Activated CD8-positive, alpha-beta memory T cell treated with anti-CD3 and anti-CD28 coated beads, Interleukin-2, amount 50 U/mL, for 24 hours (primary cell): ENCODE results near the gene NF2.

ENCODE experiments used
- DNase-seq: peaks from one replicate; pipeline ENCODE4 v3.0.0-alpha.2; 2020; ENCODE audit errors: extremely low read depth

Gene NF2

GRCh38 chr22:29701155-29701999 is 97.9 kb downstream of the NF2 start:
- DNase-seq, result no peak

GRCh38 chr22:29702000-29702930 is 98.8 kb downstream of the NF2 start:
- DNase-seq, result no peak

DNA sequence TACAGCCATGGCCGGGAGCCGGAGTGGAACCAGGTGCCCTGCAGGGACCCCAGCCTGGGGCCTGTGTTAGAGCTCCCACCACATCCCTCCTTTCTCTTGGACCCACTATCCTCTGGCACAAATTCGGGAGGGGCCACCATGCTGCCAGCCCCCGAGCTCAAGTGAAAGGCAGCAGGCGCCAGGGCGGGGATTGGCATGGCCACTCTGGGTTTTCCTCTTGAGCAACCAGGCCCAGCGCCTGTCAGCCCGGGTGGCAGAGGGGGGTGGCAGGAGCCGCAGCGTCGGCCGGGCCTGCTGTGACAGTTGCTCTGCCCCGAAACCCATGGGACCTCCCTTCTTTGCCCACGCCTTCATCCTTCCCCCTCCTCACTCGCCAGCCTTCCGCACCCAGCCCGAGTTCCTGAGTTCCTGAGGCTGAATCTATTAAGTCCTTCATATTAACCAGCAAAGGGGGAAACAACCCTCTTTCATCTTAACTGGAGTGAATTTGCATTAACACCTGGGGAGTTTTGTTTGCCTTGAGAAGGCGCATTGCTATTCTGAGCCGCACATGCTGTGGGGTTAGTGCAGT is 99.6 kb downstream of the NF2 start:
- no peak for DNase-seq

DNA sequence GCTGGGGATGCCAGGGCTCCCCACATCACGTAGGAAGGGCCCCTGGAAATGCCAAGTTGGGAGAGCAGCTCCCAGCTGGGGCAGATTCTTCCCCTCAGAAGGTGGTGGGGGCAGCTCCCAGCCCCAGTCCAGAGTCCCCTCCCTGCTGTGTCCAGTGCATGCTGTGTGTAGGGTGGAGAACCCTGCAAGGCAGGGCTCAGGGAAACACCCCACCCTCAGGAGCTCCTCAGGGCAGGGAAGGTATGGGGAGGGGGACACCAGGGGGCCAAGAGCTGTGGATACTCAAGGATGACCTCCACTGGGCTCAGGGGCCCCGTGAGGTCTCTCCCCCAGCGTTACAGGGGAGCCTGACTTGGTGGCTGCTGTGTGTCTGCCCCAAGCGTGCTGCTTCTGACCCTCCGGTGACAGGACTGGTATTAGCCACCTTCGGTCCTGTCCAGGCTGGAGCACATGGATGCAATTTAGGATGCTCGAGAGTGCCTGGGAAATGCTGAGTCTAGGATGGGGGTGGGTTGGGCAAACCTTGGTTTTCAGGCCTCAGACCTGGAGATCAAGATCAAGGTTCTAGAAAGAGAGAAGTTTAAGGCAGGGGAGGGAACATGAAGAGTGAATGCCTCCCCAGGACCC is 100.2 kb downstream of the NF2 start:
- DNase-seq, result no peak

- DNase-seq, result no peak
Observed at GRCh38 chr22:29704528-29705285, 101.3 kb downstream of the NF2 start.

DNA sequence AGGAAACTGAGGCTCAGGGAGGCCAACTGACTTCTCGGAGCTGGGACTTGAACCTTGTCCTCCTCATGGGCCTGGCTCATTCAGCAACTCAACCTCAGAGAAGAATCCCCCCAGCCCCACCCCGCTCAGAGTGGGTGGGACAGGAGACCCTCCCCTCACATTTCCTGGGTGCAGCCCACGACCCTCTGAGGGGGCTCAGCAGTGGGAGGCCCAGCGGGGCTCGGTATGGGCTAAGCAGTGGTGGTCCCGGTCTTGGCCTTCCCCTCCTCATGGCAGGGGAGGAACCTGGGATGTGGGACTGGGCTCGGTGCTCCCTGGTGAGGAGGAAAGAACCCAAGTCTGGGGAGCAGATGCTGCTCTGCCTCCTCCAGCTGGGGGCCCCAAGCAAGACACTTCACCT is 102.2 kb downstream of the NF2 start:
- DNase-seq, result no peak

DNA sequence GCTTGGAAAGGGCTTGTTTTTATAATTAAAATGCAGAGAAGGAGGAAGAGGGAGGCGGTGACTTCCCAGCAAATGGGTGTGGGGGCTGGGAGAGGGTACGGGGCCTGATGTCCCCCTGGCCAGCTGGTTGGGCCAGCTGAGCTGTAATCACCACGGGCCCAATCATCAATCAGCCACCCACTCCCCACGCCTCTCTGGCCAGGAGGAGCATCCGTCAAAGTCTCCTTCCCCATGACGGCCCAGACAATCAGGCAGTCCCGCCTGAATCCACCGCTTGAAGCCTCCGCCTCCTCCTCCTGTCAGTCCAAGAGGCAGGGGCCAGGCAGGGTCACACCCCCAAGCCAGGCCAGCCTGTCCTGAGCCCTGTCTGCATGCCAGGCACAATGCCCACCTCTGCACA is 103.1 kb downstream of the NF2 start:
- DNase-seq, result no peak

DNA sequence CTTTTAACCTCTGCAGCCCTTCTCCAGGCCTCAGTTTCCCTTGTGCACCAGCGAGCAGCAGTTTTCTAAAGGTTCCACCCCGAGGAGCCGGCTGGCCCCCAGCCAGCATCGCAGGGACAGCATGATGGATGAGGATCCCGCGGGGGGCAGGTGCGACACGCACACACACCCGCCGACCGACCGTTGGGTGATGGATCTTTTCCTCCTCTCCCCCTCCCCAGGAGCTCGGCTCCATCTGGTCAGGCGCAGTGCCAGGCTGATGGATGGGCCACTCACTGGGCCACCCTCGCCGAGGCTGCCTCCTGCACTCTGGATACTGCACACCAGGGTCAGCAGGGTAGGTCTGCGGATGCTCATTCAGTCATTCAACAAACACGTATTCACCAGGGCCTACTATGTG is 103.6 kb downstream of the NF2 start:
- no peak for DNase-seq

- no peak for DNase-seq
Observed at GRCh38 chr22:29707471-29707870, 104.0 kb downstream of the NF2 start.

- DNase-seq, result no peak
Observed at GRCh38 chr22:29710193-29710592, 106.8 kb downstream of the NF2 start.

- no peak for DNase-seq
Observed at GRCh38 chr22:29710922-29711593, 107.6 kb downstream of the NF2 start.

- no peak for DNase-seq
Observed at GRCh38 chr22:29712119-29712518, 108.7 kb downstream of the NF2 start.

DNA sequence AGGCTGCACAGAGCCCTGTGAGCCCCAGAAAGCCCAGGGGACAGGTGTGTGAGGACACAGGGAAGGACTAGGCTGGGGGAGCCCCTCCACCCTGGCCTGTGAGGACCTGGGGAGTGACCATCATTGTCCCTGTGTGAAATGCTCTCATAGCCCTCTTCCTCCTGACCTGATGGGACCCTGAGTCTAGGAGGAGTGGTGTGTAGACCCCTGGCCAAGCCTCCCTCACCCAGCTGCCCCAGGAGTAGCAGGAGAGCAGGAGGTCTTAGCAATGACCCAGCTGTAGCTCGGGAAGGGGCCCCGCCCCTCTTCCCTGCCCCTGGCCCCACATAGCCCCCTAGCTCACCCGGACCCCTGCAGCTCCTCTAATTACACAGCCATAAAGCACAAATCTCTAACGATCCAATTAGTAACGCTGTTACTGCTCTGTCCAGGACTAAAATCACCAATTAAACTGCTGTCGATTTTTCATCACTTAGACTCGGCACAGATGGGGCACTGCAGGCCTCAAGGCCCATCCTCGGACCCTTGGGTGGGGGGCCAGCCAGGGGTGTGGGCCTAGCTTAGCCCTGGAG is 109.8 kb downstream of the NF2 start:
- DNase-seq, result no peak

DNA sequence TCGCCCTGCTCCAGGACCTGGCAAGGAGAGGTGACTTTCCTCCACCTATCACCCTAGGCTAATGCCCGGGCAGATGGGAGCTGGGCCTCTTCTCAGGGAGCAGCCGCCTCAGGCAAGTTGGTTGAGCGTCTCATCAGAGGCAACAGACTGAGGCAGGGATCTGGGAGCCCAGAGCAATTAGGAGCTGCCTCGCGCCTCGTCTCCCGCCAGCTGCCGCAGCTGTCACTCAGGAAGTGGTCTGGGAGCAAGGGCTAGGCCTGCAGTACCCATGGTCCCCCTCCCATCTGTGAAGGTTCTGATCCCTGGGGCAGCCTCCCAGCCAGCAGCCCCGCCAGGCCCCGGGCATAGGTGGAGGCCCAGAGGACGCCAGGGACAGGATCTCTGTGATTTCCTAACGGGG is 111.8 kb downstream of the NF2 start:
- no peak for DNase-seq

DNA sequence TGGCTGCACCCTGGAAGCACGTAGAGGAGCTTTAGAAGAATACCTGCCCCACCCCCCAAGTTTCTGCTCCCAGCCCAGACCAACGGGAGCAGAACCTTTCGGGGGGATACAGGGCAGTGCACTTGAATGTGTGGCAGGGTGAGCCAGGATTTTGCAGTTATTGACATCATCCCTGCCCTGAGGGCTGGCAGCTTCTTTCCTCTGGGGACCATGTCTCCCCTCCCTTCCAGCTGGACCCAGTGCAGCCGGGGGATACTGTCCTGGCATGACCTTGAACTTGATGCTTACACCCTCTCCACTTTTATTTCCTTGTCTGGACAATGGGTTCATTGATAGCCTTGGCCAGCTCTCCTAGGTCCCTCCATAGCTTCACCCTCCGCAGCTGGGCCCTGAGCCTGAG is 112.3 kb downstream of the NF2 start:
- no peak for DNase-seq

DNA sequence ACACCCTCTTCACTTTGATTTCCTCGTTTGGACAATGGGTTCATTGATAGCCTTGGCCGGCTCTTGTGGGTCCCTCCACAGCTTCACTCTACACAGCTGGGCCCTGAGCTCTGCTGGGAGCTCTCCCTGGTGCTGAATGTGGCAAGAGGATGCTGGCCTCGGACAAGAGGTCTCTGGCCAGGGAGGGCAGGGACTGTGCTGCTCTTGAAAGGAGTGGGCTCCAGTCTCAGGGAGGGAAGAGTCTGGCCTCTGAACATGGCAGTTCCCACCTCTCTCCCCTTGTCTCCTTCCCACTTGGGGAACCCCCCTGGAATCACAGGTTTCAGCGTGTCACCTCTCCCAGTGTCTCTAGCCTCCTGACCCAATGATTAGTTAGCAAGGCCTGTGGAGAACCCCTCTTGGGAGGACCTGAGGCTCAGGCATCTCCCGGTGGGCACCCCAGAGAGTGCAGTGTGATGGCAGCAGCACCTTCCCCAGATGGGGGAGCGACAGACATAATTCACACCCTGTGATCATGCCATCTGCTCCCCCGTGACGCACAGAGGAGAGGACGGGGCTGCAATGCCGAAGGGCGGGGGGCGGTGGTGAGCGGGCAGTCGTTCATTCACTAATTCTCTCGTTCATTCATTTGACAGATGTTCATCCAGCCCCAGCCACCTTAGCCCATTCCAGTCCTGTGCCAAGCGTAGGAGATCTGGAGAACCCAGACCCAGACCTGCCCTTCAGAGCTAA is 113.5 kb downstream of the NF2 start:
- no peak for DNase-seq

GRCh38 chr22:29717789-29718188 is 114.4 kb downstream of the NF2 start:
- no peak for DNase-seq

GRCh38 chr22:29718949-29719898 is 115.8 kb downstream of the NF2 start:
- no peak for DNase-seq
